Keratinocyte (primary cell): Measurements from ENCODE around the gene SLC20A1. TPM values are rescaled to one million over a fixed set of nuclear protein-coding genes. Genes with fewer than 3 reads are reported as not detected.

Source experiments
- DNase-seq: peaks from one replicate; pipeline ENCODE4 v3.0.0-alpha.2; 2011; ENCODE audit warnings: low read depth, missing footprints, low spot score
- FAIRE-seq: peaks from 2 replicates; lab custom pipeline; 2011; peaks lifted over from hg19 to GRCh38; lab: Jason Lieb, UNC
- H2AFZ ChIP-seq: 2 replicates; pipeline ENCODE4 v1.6.0; 2012; ENCODE audit warnings: low read length, control low read depth, inconsistent platforms; ENCODE audit not compliant: control insufficient read depth
- H3K27ac ChIP-seq: 2 replicates; pipeline ENCODE4 v1.5.1; 2011; ENCODE audit warnings: low read length; ENCODE audit not compliant: control insufficient read depth, insufficient read depth
- H3K27me3 ChIP-seq: 3 replicates; pipeline ENCODE4 v1.6.0; 2011; ENCODE audit warnings: low read length; ENCODE audit not compliant: control insufficient read depth, insufficient read depth; ENCODE audit errors: extremely low read depth
- H3K36me3 ChIP-seq, 2 experiments: 2 replicates in 1 of 2; 3 replicates in 1 of 2; pipeline ENCODE4 v1.5.1; 2011; ENCODE audit warnings: low read length in 2 of 2, mild to moderate bottlenecking in 1 of 2; ENCODE audit not compliant: control insufficient read depth in 2 of 2, insufficient read depth in 2 of 2; ENCODE audit errors: extremely low read depth in 1 of 2
- H3K4me1 ChIP-seq: 3 replicates; pipeline ENCODE4 v1.5.1; 2011; ENCODE audit warnings: low read length; ENCODE audit not compliant: control insufficient read depth, insufficient read depth; ENCODE audit errors: extremely low read depth
- H3K4me2 ChIP-seq: 3 replicates; pipeline ENCODE4 v1.6.0; 2011; ENCODE audit warnings: low read depth, low read length; ENCODE audit not compliant: control insufficient read depth, insufficient read depth; ENCODE audit errors: extremely low read depth
- H3K4me3 ChIP-seq, 3 experiments: fragments of 200-600 bp in 1 of 3; sonication (generic) in 1 of 3; 2 replicates in 2 of 3; 3 replicates in 1 of 3; pipeline ENCODE4 v1.5.1; 2011 to 2016; ENCODE audit warnings: low read length in 3 of 3, mild to moderate bottlenecking in 3 of 3, control low read depth in 2 of 3, inconsistent platforms in 1 of 3, low read depth in 1 of 3, mixed read lengths in 1 of 3, mixed run types in 1 of 3, moderate library complexity in 1 of 3; ENCODE audit not compliant: control insufficient read depth in 2 of 3, insufficient read depth in 2 of 3; ENCODE audit errors: extremely low read depth in 1 of 3
- H3K79me2 ChIP-seq: 2 replicates; pipeline ENCODE4 v1.6.0; 2012; ENCODE audit warnings: low read length; ENCODE audit not compliant: control insufficient read depth, insufficient read depth
- H3K9ac ChIP-seq: 3 replicates; pipeline ENCODE4 v1.6.0; 2011; ENCODE audit warnings: low read length; ENCODE audit not compliant: control insufficient read depth, insufficient read depth; ENCODE audit errors: extremely low read depth
- H3K9me1 ChIP-seq: 3 replicates; pipeline ENCODE4 v1.6.0; 2011; ENCODE audit warnings: low read length; ENCODE audit not compliant: control insufficient read depth, insufficient read depth; ENCODE audit errors: extremely low read depth
- H3K9me3 ChIP-seq: 2 replicates; pipeline ENCODE4 v1.5.1; 2012; ENCODE audit warnings: low read depth, low read length; ENCODE audit not compliant: control insufficient read depth
- H4K20me1 ChIP-seq: 3 replicates; pipeline ENCODE4 v1.6.0; 2011; ENCODE audit warnings: low read length; ENCODE audit not compliant: control insufficient read depth, insufficient read depth; ENCODE audit errors: extremely low read depth
- EZH2 ChIP-seq: IDR thresholded peaks from one replicate; pipeline ENCODE4 v1.6.1; 2012; ENCODE audit warnings: inconsistent platforms, mild to moderate bottlenecking, low read length, moderate library complexity
- dilution Hi-C: fragments of 300-500 bp; cut with MboI; formaldehyde crosslinking; loops from one replicate; pipeline ENCODE4 v1.7.0; 2020; ENCODE audit warnings: low sequenced_read_pairs; ENCODE audit not compliant: extremely low pct_ligation_motif_present
- polyA plus RNA-seq, 5 experiments: library from polyadenylated mRNA; depleted of rRNA in 3 of 5; stranded (reverse) in 3 of 5; stranded (forward) in 1 of 5; unstranded in 1 of 5; fragments of >200 nt; gene quantifications; 1 replicate in 1 of 5; 2 replicates in 3 of 5; 3 replicates in 1 of 5; pipeline versions ENCODE4 v1.2.1 to v1.2.3, GENCODE V29; 2011 to 2012; ENCODE audit warnings: missing spikeins in 2 of 5, low read depth in 1 of 5, low replicate concordance in 1 of 5
- TF ChIP-seq, protein P1 (sequence below), 3 experiments: IDR thresholded peaks in 1 of 3; conservative IDR thresholded peaks in 1 of 3; optimal IDR thresholded peaks in 1 of 3; 2 replicates in 2 of 3; 3 replicates in 1 of 3; pipeline versions ENCODE3 to v1.5.1; 2011; ENCODE audit warnings: low read length in 3 of 3, mild to moderate bottlenecking in 3 of 3, moderate library complexity in 2 of 3, control low read depth in 1 of 3, inconsistent platforms in 1 of 3; ENCODE audit not compliant: insufficient read depth in 2 of 3; ENCODE audit errors: extremely low read depth in 1 of 3

The SLC20A1 gene
- polyA plus RNA-seq, 1 donor (not counting 4 experiments of a cell fraction or from before 2014, with no cell fraction given): 265 TPM

DNA sequence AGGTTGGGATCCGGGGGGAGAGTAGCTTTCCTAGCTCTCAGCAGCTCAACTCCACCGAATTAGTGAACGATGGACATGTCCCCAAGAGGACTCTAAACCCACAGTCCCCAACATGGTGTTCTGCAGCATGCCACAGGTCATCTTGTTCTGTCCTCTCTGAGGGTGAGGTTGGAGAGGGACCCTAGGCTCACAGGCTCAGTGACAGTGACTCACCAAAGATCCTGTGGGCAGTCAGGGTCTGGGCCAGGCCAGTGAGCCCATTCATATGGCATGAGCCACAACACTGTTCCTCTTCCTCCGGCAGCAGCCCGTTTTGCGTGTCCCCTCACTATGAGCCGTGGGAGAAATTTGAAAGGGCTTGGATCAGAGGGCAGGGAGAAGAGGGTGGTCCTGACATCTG lies 2.8 kb upstream of the SLC20A1 start:
- Histone ChIP-seq H3K4me3 (no peak overlapping the region), H3K79me2 (peaks cover 22% of the 10 kb centered on the region), H3K4me1 (peaks cover 45% of the 10 kb centered on the region), H3K9ac (no peak overlapping the region), H4K20me1 (peaks cover 16% of the 10 kb centered on the region), H3K9me3 (no peaks in the 10 kb centered on the region), H3K36me3 (peaks cover 3 to 12% of the 10 kb centered on the region in 2 experiments), H3K27me3 (no peaks in the 10 kb centered on the region), H3K4me2 (no peak overlapping the region), H2AFZ (no peak overlapping the region), H3K9me1 (no peaks in the 10 kb centered on the region), H3K27ac (no peak overlapping the region)
- FAIRE-seq: no peak
- TF ChIP-seq, protein P1, sequence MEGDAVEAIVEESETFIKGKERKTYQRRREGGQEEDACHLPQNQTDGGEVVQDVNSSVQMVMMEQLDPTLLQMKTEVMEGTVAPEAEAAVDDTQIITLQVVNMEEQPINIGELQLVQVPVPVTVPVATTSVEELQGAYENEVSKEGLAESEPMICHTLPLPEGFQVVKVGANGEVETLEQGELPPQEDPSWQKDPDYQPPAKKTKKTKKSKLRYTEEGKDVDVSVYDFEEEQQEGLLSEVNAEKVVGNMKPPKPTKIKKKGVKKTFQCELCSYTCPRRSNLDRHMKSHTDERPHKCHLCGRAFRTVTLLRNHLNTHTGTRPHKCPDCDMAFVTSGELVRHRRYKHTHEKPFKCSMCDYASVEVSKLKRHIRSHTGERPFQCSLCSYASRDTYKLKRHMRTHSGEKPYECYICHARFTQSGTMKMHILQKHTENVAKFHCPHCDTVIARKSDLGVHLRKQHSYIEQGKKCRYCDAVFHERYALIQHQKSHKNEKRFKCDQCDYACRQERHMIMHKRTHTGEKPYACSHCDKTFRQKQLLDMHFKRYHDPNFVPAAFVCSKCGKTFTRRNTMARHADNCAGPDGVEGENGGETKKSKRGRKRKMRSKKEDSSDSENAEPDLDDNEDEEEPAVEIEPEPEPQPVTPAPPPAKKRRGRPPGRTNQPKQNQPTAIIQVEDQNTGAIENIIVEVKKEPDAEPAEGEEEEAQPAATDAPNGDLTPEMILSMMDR (optimal IDR thresholded peaks at IDR 0.05 in 1 of 3, IDR thresholded peaks at IDR 0.05 in 1 of 3, conservative IDR thresholded peaks at IDR 0.05 in 1 of 3; ENCODE audit: extremely low read depth in 1 of 3, insufficient read depth in 2 of 3, low read length in 3 of 3): no peak
- TF ChIP-seq EZH2: no peak
- no peak for DNase-seq
- dilution Hi-C loops: no loop called here

DNA sequence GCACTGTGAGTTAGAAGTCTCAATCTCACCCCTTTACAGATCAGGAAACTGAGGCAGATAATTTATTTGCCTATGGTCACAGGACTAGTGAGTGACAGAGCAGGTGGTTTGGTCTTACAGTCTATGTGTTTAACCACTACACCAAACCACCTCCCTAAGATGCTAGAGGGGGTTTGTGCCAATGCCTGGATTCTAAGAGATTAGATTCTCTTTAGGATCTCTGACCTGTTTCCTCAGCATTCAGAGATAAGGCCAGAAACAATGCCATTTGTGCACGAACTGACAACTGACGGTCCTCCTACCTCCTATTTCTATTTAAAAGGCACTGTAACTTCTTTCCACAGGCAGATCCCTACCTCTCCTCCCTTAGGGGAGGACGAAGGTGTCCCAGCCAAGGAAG lies 2.3 kb upstream of the SLC20A1 start:
- DNase-seq (no peak), FAIRE-seq (no peak)
- peaks cover 27% of the 10 kb centered on the region for H3K79me2 ChIP-seq
- no peak overlapping the region for H3K4me2 ChIP-seq
- H4K20me1 ChIP-seq: peaks cover 16% of the 10 kb centered on the region
- dilution Hi-C loops: no loop called here
- no peaks in the 10 kb centered on the region for H3K9me3 ChIP-seq
- no peak overlapping the region for H3K9ac ChIP-seq
- TF ChIP-seq, protein P1 (optimal IDR thresholded peaks at IDR 0.05 in 1 of 3, IDR thresholded peaks at IDR 0.05 in 1 of 3, conservative IDR thresholded peaks at IDR 0.05 in 1 of 3; ENCODE audit: extremely low read depth in 1 of 3, insufficient read depth in 2 of 3, low read length in 3 of 3): no peak
- no peak for TF ChIP-seq EZH2
- no peaks in the 10 kb centered on the region for H3K27me3 ChIP-seq
- no peak overlapping the region for H3K4me3 ChIP-seq
- H3K9me1 ChIP-seq: no peaks in the 10 kb centered on the region
- peaks cover 7 to 13% of the 10 kb centered on the region in 2 experiments for H3K36me3 ChIP-seq
- no peak overlapping the region for H3K27ac ChIP-seq
- H3K4me1 ChIP-seq: peaks cover 50% of the 10 kb centered on the region
- H2AFZ ChIP-seq: no peak overlapping the region
